HepG2 (cell line): ENCODE results near the gene PRKAR1B. TPM values are rescaled to one million over a fixed set of nuclear protein-coding genes. Genes with fewer than 3 reads are reported as not detected.

Experiments
- ADNP ChIP-seq: sonication (generic); formaldehyde crosslinking; IDR thresholded peaks from 2 replicates; pipeline ENCODE4 v1.4.0; 2020; ENCODE audit warnings: missing genetic modification reagents
- ATF3 ChIP-seq: sonication (generic); formaldehyde crosslinking; IDR thresholded peaks from 2 replicates; pipeline ENCODE4 v1.4.0; 2020; ENCODE audit warnings: missing genetic modification reagents
- ATF7 ChIP-seq, 2 experiments: fragments of 450-650 bp in 1 of 2; sonication (generic) in 1 of 2; formaldehyde crosslinking in 1 of 2; IDR thresholded peaks; 2 replicates each; pipeline versions ENCODE4 v1.4.0 to v1.6.1; 2016 to 2020; ENCODE audit warnings: antibody characterized with exemption in 1 of 2, mild to moderate bottlenecking in 1 of 2, missing genetic modification reagents in 1 of 2
- CBX5 ChIP-seq: sonication (generic); formaldehyde crosslinking; IDR thresholded peaks from 2 replicates; pipeline ENCODE4 v1.4.0; 2020; ENCODE audit warnings: missing genetic modification reagents, borderline replicate concordance
- CCAR2 ChIP-seq: fragments of 200-400 bp; formaldehyde crosslinking; optimal IDR thresholded peaks from 2 replicates; pipeline ENCODE3; 2018; ENCODE audit warnings: low read depth, mild to moderate bottlenecking, low read length, moderate library complexity
- DDIT3 ChIP-seq: sonication (generic); formaldehyde crosslinking; IDR thresholded peaks from 2 replicates; pipeline ENCODE4 v1.4.0; 2020; ENCODE audit warnings: mild to moderate bottlenecking, missing genetic modification reagents
- DMTF1 ChIP-seq: sonication (generic); formaldehyde crosslinking; IDR thresholded peaks from 2 replicates; pipeline ENCODE4 v1.4.0; 2020; ENCODE audit warnings: mild to moderate bottlenecking, missing genetic modification reagents
- DNMT1 ChIP-seq: sonication (generic); formaldehyde crosslinking; IDR thresholded peaks from 2 replicates; pipeline ENCODE4 v1.5.1; 2020; ENCODE audit warnings: mild to moderate bottlenecking, missing genetic modification reagents
- FOXP1 ChIP-seq, 2 experiments: fragments of 450-650 bp in 1 of 2; IDR thresholded peaks; 2 replicates each; pipeline ENCODE4 v1.6.1; 2017 to 2018; ENCODE audit warnings: antibody characterized with exemption in 1 of 2
- KDM2A ChIP-seq: sonication (generic); formaldehyde crosslinking; IDR thresholded peaks from 2 replicates; pipeline ENCODE4 v1.4.0; 2020; ENCODE audit warnings: low read depth, missing genetic modification reagents, borderline replicate concordance
- PAX8 ChIP-seq: sonication (generic); formaldehyde crosslinking; IDR thresholded peaks from 2 replicates; pipeline ENCODE4 v1.8.0; 2022; ENCODE audit warnings: mild to moderate bottlenecking, missing genetic modification reagents, borderline replicate concordance
- REXO4 ChIP-seq: sonication (generic); formaldehyde crosslinking; IDR thresholded peaks from 2 replicates; pipeline ENCODE4 v1.8.0; 2022; ENCODE audit warnings: missing genetic modification reagents, mild to moderate bottlenecking, borderline replicate concordance
- RFX1 ChIP-seq: fragments of 450-650 bp; IDR thresholded peaks from 2 replicates; pipeline ENCODE4 v1.6.1; 2017
- SIN3A ChIP-seq: IDR thresholded peaks from 2 replicates; pipeline ENCODE4 v1.6.1; 2011; ENCODE audit warnings: low read depth, mild to moderate bottlenecking, control low read depth, low read length, borderline replicate concordance
- ZEB1 ChIP-seq: IDR thresholded peaks from 2 replicates; pipeline ENCODE4 v1.6.1; 2012; ENCODE audit warnings: mild to moderate bottlenecking, low read depth, inconsistent platforms; ENCODE audit not compliant: insufficient replicate concordance
- ZNF207 ChIP-seq: fragments of 450-650 bp; IDR thresholded peaks from 2 replicates; pipeline ENCODE4 v1.6.1; 2016; ENCODE audit warnings: antibody characterized with exemption, borderline replicate concordance
- ZNF3 ChIP-seq: IDR thresholded peaks from 2 replicates; pipeline ENCODE4 v1.7.0; 2017; ENCODE audit warnings: inconsistent platforms
- ZNF512 ChIP-seq: sonication (generic); formaldehyde crosslinking; IDR thresholded peaks from 2 replicates; pipeline ENCODE4 v1.4.0; 2020; ENCODE audit warnings: mild to moderate bottlenecking, missing genetic modification reagents
- ZNF512B ChIP-seq: sonication (generic); formaldehyde crosslinking; IDR thresholded peaks from 2 replicates; pipeline ENCODE4 v1.5.1; 2020; ENCODE audit warnings: missing genetic modification reagents, mild to moderate bottlenecking, borderline replicate concordance
- ZNF552 ChIP-seq: sonication (generic); formaldehyde crosslinking; IDR thresholded peaks from 2 replicates; pipeline ENCODE4 v1.9.0; 2022; ENCODE audit warnings: missing genetic modification reagents, mild to moderate bottlenecking, borderline replicate concordance
- ZNF672 ChIP-seq: sonication (generic); formaldehyde crosslinking; IDR thresholded peaks from 2 replicates; pipeline ENCODE4 v1.8.1; 2022; ENCODE audit warnings: missing genetic modification reagents
- ZNF678 ChIP-seq: sonication (generic); formaldehyde crosslinking; IDR thresholded peaks from 2 replicates; pipeline ENCODE4 v1.4.0; 2020; ENCODE audit warnings: mild to moderate bottlenecking, missing genetic modification reagents
- ZNF883 ChIP-seq: sonication (generic); formaldehyde crosslinking; IDR thresholded peaks from 2 replicates; pipeline ENCODE4 v1.5.1; 2020; ENCODE audit warnings: mild to moderate bottlenecking, missing genetic modification reagents; ENCODE audit errors: not compliant biosample characterization
- polyA plus RNA-seq, 8 experiments: library from polyadenylated mRNA; depleted of rRNA in 3 of 8; stranded (reverse) in 7 of 8; unstranded in 1 of 8; fragments of >200 nt; fragmentation: Illumina TruSeq in 4 of 8; extraction: Trizol in 4 of 8; gene quantifications; 2 replicates each; pipeline versions ENCODE4 v1.2.1 to v1.2.3, GENCODE V29; 2011 to 2016; ENCODE audit warnings: low read depth in 4 of 8, missing spikeins in 1 of 8, mixed read lengths in 1 of 8; ENCODE audit not compliant: insufficient read depth in 1 of 8
- total RNA-seq, 5 experiments: library from RNA; depleted of rRNA; stranded (reverse); fragments of >200 nt; fragmentation: Illumina TruSeq; extraction: Trizol; gene quantifications; 2 replicates each; pipeline ENCODE4 v1.2.3, GENCODE V29; 2016; ENCODE audit warnings: low read depth in 1 of 5

Gene PRKAR1B
- total and polyA plus RNA-seq, 2 of the 13 experiments (the other 11 are each of a cell fraction or from before 2014, with no cell fraction given) = 7.9 to 28.2 TPM

- TF ChIP-seq ZNF207 (no peak), ATF7 (IDR thresholded peaks at IDR 0.05) (no peak), ATF7 (CRISPR knock-in tag; IDR thresholded peaks at IDR 0.05) (peak; percentile 81; the same call in 1 of the 2 replicates), PAX8 (CRISPR knock-in tag) (no peak), SIN3A (no peak), REXO4 (CRISPR knock-in tag) (no peak), RFX1 (no peak), ZNF512B (no peak), DDIT3 (no peak), DNMT1 (CRISPR knock-in tag) (no peak), ATF3 (CRISPR knock-in tag) (peak; percentile 69), ZNF678 (no peak), CBX5 (CRISPR knock-in tag) (no peak; the same call in 1 of the 2 replicates), ZEB1 (no peak), ADNP (CRISPR knock-in tag) (no peak), ZNF883 (CRISPR knock-in tag) (no peak), DMTF1 (no peak), ZNF3 (no peak), ZNF672 (CRISPR knock-in tag) (no peak), ZNF512 (no peak), KDM2A (peak; percentile 67; the same call in 1 of the 2 replicates), FOXP1 (IDR thresholded peaks at IDR 0.05) (no peak), FOXP1 (CRISPR knock-in tag; IDR thresholded peaks at IDR 0.05) (peak; percentile 64; the same call in 1 of the 2 replicates), ZNF552 (no peak), CCAR2 (no peak)
Measured at GRCh38 chr7:503575-504111, 223.4 kb downstream of the PRKAR1B start (continued).
